Activated CD8-positive, alpha-beta T cell treated with anti-CD3 and anti-CD28 coated beads for 36 hours (primary cell): ENCODE results near the gene RPLP1. TPM values are rescaled to one million over a fixed set of nuclear protein-coding genes. Genes with fewer than 3 reads are reported as not detected.

ENCODE experiments used
- ATAC-seq: fragments of 200-7000 bp; cut with Tn5 transposase; one replicate; pipeline ENCODE4 v1.10.0; 2021; ENCODE audit warnings: mild to moderate bottlenecking, moderate library complexity
- CTCF ChIA-PET: fragments of 350-600 bp; sonication (Branson Sonifier 250); formaldehyde crosslinking; loops from one replicate; lab custom pipeline; 2021; ENCODE audit warnings: antibody characterized with exemption; lab: Charles Lee
- POLR2A ChIA-PET: fragments of 350-600 bp; sonication (Branson Sonifier 250); formaldehyde crosslinking; loops from one replicate; lab custom pipeline; 2021; ENCODE audit warnings: antibody characterized with exemption; lab: Charles Lee
- DNase-seq: peaks from one replicate; pipeline ENCODE4 v3.0.0-alpha.2; 2020
- H3K27ac Mint-ChIP-seq: one replicate; pipeline ENCODE4 v1.8.0; 2021; ENCODE audit warnings: mild to moderate bottlenecking, mixed read lengths
- H3K27me3 Mint-ChIP-seq: one replicate; pipeline ENCODE4 v1.8.0; 2021; ENCODE audit warnings: mixed read lengths
- H3K36me3 Mint-ChIP-seq: one replicate; pipeline ENCODE4 v1.8.0; 2021; ENCODE audit warnings: low read depth, mixed read lengths
- H3K4me1 Mint-ChIP-seq: one replicate; pipeline ENCODE4 v1.8.0; 2021; ENCODE audit warnings: low read depth, mixed read lengths
- H3K4me3 Mint-ChIP-seq: one replicate; pipeline ENCODE4 v1.8.0; 2021; ENCODE audit warnings: mild to moderate bottlenecking, moderate library complexity, mixed read lengths
- H3K9me3 Mint-ChIP-seq: one replicate; pipeline ENCODE4 v1.8.0; 2021; ENCODE audit warnings: mixed read lengths
- CTCF ChIP-seq: fragments of 200-600 bp; IDR thresholded peaks from one replicate; pipeline ENCODE4 v1.8.0; 2022; ENCODE audit warnings: antibody characterized with exemption, mild to moderate bottlenecking
- intact Hi-C: fragments of 100-400 bp; cut with micrococcal nuclease; formaldehyde crosslinking; loops from one replicate; pipeline ENCODE4 v1.10.0; 2022
- total RNA-seq, 2 experiments: library from RNA; stranded (reverse); gene quantifications; one replicate each; pipeline ENCODE4 v1.2.3, GENCODE V29; 2021

Gene RPLP1
- total RNA-seq, 2 experiments from 2014 or later, result 2,583 to 2,701 TPM

GRCh38 chr15:69501456-69501855 lies 48.8 kb downstream of the RPLP1 start:
- ChIA-PET POLR2A (no interaction called here), CTCF (no interaction called here)
- H3K36me3 Mint-ChIP-seq, result no peaks in the 10 kb centered on the region
- no peaks in the 10 kb centered on the region for H3K9me3 Mint-ChIP-seq
- peaks cover 7% of the 10 kb centered on the region for H3K4me1 Mint-ChIP-seq
- DNase-seq, result no peak
- TF ChIP-seq CTCF, result no peak
- H3K4me3 Mint-ChIP-seq, result no peak overlapping the region
- peaks cover 2% of the 10 kb centered on the region for H3K27me3 Mint-ChIP-seq
- ATAC-seq, result no peak
- no peak overlapping the region for H3K27ac Mint-ChIP-seq
- intact Hi-C loops, result no loop called here

- H3K27ac Mint-ChIP-seq, result no peak overlapping the region
- TF ChIP-seq CTCF, result no peak
- H3K4me1 Mint-ChIP-seq, result peaks cover 4% of the 10 kb centered on the region
- no peaks in the 10 kb centered on the region for H3K36me3 Mint-ChIP-seq
- no peaks in the 10 kb centered on the region for H3K9me3 Mint-ChIP-seq
- intact Hi-C loops, result no loop called here
- DNase-seq, result no peak
- peaks cover 2% of the 10 kb centered on the region for H3K27me3 Mint-ChIP-seq
- ChIA-PET POLR2A (no interaction called here), CTCF (interaction anchor here (1.6 to 3.3 kb wide), 2 partner anchors 9 to 27 kb away, joined by 7 to 19 read pairs; no protein-coding TSS in a partner anchor)
- no peak overlapping the region for H3K4me3 Mint-ChIP-seq
- no peak for ATAC-seq
Observed at GRCh38 chr15:69502470-69503045, 49.9 kb downstream of the RPLP1 start.

GRCh38 chr15:69504352-69505040 lies 51.9 kb downstream of the RPLP1 start:
- Mint-ChIP-seq H3K4me1 (no peaks in the 10 kb centered on the region), H3K4me3 (no peak overlapping the region), H3K36me3 (no peaks in the 10 kb centered on the region), H3K9me3 (no peaks in the 10 kb centered on the region), H3K27ac (no peak overlapping the region), H3K27me3 (peaks cover 2% of the 10 kb centered on the region)
- DNase-seq (no peak), ATAC-seq (no peak)
- ChIA-PET POLR2A (no interaction called here), CTCF (interaction anchor here (1.1 to 3.3 kb wide), 3 partner anchors 29 to 984 kb away, joined by 3 to 19 read pairs (median 4); no protein-coding TSS in a partner anchor)
- intact Hi-C loops, result no loop called here
- TF ChIP-seq CTCF, result no peak

Other genes with a start within 250 kb of the RPLP1 start
- gene PAQR5, start 153.9 kb upstream of the RPLP1 start, total RNA-seq, result under 1 TPM in 1 of 2 experiments, not detected in 1; 0.14 TPM
- 10 to 100 TPM; 45.4 to 47.0 TPM for gene KIF23, start 38.5 kb upstream of the RPLP1 start, total RNA-seq